Spleen (tissue), 7 donors: ENCODE data around the gene DMWD.

ENCODE experiments used
- CTCF ChIP-seq, 11 experiments: fragments of 200-600 bp in 7 of 11; fragments of 450-650 bp in 4 of 11; sonication (generic) in 4 of 11; IDR thresholded peaks in 8 of 11; conservative IDR thresholded peaks in 3 of 11; 1 replicate in 7 of 11; 2 replicates in 4 of 11; pipeline versions ENCODE4 v1.4.0 to v1.8.0; 2016 to 2021; ENCODE audit warnings: antibody characterized with exemption in 11 of 11, inconsistent platforms in 4 of 11, mild to moderate bottlenecking in 1 of 11
- POLR2A ChIP-seq, 3 donors: fragments of 450-650 bp; IDR thresholded peaks; one replicate each; pipeline ENCODE4 v1.5.1; 2017; ENCODE audit warnings: antibody characterized with exemption in 3 of 3, mild to moderate bottlenecking in 1 of 3
- POLR2AphosphoS5 ChIP-seq, 3 donors: sonication (generic); formaldehyde crosslinking; IDR thresholded peaks; one replicate each; pipeline ENCODE4 v1.5.1; 2017; ENCODE audit warnings: antibody characterized with exemption in 3 of 3
- donor health status: DM: no; HTN: no; CAD: no; lungs with moderate emphysema.
- donor health status: DM: no; HTN: no; CAD: no.
- donor health status: DM: no; HTN: no; CAD: no.

DNA sequence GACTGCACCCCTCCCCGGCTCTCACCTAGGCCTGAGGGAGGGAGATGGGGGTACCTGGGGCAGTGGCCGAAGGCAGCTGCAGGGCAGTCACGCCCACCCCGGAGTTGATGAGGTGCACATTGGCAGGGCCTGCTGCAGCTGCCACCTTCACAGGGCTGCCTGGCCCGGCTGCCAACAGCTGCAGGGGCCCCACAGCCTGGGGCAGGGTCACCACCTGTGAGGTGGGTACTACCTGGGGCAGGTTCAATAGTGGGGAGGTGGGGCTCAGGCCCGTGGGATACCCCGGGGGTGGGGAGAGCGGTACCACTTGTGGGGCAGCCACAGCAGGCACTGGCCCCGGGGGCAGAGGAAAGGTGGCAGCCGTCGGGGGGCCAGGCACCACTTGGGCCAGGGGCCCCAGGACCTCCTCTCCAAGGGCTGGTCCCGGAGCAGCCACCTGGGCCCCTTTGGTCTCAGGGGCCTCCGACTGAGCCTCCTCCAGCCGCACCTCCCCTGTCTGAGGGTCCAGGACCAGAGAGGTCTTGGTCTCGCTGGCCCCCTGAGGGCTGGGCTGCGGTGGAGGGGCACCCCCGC, 26.3 kb downstream of the DMWD start:
- TF ChIP-seq POLR2AphosphoS5 (IDR thresholded peaks at IDR 0.05) = no peak
- no peak for TF ChIP-seq POLR2A (IDR thresholded peaks at IDR 0.05)
- no peak for TF ChIP-seq CTCF (IDR thresholded peaks at IDR 0.05 in 8 of 11, conservative IDR thresholded peaks at IDR 0.05 in 3 of 11)
